Gastrocnemius medialis (tissue), 4 donors: ENCODE measurements around the gene FBXL7.

Experiments
- CTCF ChIP-seq, 5 experiments: fragments of 450-650 bp in 3 of 5; fragments of 200-600 bp in 2 of 5; sonication (generic) in 2 of 5; IDR thresholded peaks in 4 of 5; conservative IDR thresholded peaks in 1 of 5; 1 replicate in 4 of 5; 2 replicates in 1 of 5; pipeline ENCODE4 v1.5.1; 2016 to 2019; ENCODE audit warnings: antibody characterized with exemption in 5 of 5, mild to moderate bottlenecking in 3 of 5, moderate library complexity in 3 of 5
- POLR2A ChIP-seq, 2 donors: fragments of 450-650 bp; IDR thresholded peaks; one replicate each; pipeline ENCODE4 v1.6.1; 2017; ENCODE audit warnings: antibody characterized with exemption in 2 of 2, mild to moderate bottlenecking in 2 of 2, moderate library complexity in 2 of 2

GRCh38 chr5:15526413-15526812 lies 26.4 kb downstream of the FBXL7 start:
- no peak for TF ChIP-seq CTCF (IDR thresholded peaks at IDR 0.05 in 4 of 5, conservative IDR thresholded peaks at IDR 0.05 in 1 of 5)
- TF ChIP-seq POLR2A (IDR thresholded peaks at IDR 0.05): no peak
